MM.1S (cell line): ENCODE results near the gene LRRD1.

Experiments used
- DNase-seq: peaks from one replicate; pipeline ENCODE4 v3.0.0-alpha.2; 2015
- H2AFZ ChIP-seq: fragments of 300-600 bp; sonication (generic); 2 replicates; pipeline ENCODE4 v1.6.0; 2016; ENCODE audit warnings: antibody characterized with exemption, low read length
- H3F3A ChIP-seq: fragments of 300-600 bp; sonication (generic); 2 replicates; pipeline ENCODE4 v1.6.1; 2016; ENCODE audit warnings: mild to moderate bottlenecking, antibody characterized with exemption, low read length, moderate library complexity, mixed read lengths; ENCODE audit not compliant: insufficient read depth
- H3K27ac ChIP-seq: fragments of 300-600 bp; sonication (generic); 2 replicates; pipeline ENCODE4 v1.5.1; 2016; ENCODE audit warnings: mild to moderate bottlenecking, low read length
- H3K27me3 ChIP-seq: fragments of 300-600 bp; sonication (generic); replicated peaks from 2 replicates; pipeline ENCODE4 v1.6.0; 2016; ENCODE audit warnings: low read length; ENCODE audit not compliant: insufficient read depth
- H3K36me3 ChIP-seq: fragments of 300-600 bp; sonication (generic); replicated peaks from 2 replicates; pipeline ENCODE4 v1.6.1; 2016; ENCODE audit warnings: mild to moderate bottlenecking, low read length, mixed read lengths; ENCODE audit not compliant: insufficient read depth
- H3K4me1 ChIP-seq: fragments of 300-600 bp; sonication (generic); 2 replicates; pipeline ENCODE4 v1.6.1; 2016; ENCODE audit warnings: low read length, mixed read lengths
- H3K4me2 ChIP-seq: fragments of 300-600 bp; sonication (generic); 2 replicates; pipeline ENCODE4 v1.6.0; 2016; ENCODE audit warnings: low read depth, low read length
- H3K4me3 ChIP-seq: fragments of 300-600 bp; sonication (generic); 2 replicates; pipeline ENCODE4 v1.5.1; 2016; ENCODE audit warnings: low read length, mixed read lengths
- H3K79me2 ChIP-seq: fragments of 300-600 bp; sonication (generic); 2 replicates; pipeline ENCODE4 v1.6.1; 2016; ENCODE audit warnings: mixed run types, low read length, mixed read lengths
- H3K9ac ChIP-seq: fragments of 300-600 bp; sonication (generic); 2 replicates; pipeline ENCODE4 v1.6.1; 2016; ENCODE audit warnings: low read length, mixed read lengths
- H3K9me2 ChIP-seq: fragments of 300-600 bp; sonication (generic); replicated peaks from 2 replicates; pipeline ENCODE4 v1.6.1; 2016; ENCODE audit warnings: mild to moderate bottlenecking, low read length, mixed read lengths; ENCODE audit not compliant: insufficient read depth
- H3K9me3 ChIP-seq: fragments of 300-600 bp; sonication (generic); replicated peaks from 2 replicates; pipeline ENCODE4 v1.6.1; 2016; ENCODE audit warnings: mild to moderate bottlenecking, low read length, mixed read lengths; ENCODE audit not compliant: insufficient read depth
- H4K20me1 ChIP-seq: fragments of 300-600 bp; sonication (generic); 2 replicates; pipeline ENCODE4 v1.6.1; 2016; ENCODE audit warnings: mild to moderate bottlenecking, low read length, moderate library complexity, mixed read lengths; ENCODE audit not compliant: insufficient read depth
- EZH2 ChIP-seq: fragments of 300-600 bp; sonication (generic); optimal IDR thresholded peaks from 2 replicates; pipeline ENCODE3; 2017; ENCODE audit warnings: low read depth, mild to moderate bottlenecking, antibody characterized with exemption, low read length, mixed read lengths
- EZH2phosphoT487 ChIP-seq: fragments of 300-600 bp; sonication (generic); IDR thresholded peaks from 2 replicates; pipeline ENCODE4 v1.6.1; 2018; ENCODE audit warnings: antibody characterized with exemption, low read length
- TF ChIP-seq, protein P1 (sequence below): fragments of 300-600 bp; sonication (generic); IDR thresholded peaks from 2 replicates; pipeline ENCODE4 v1.5.1; 2016; ENCODE audit warnings: antibody characterized with exemption, low read length, mixed read lengths

Gene LRRD1

DNA sequence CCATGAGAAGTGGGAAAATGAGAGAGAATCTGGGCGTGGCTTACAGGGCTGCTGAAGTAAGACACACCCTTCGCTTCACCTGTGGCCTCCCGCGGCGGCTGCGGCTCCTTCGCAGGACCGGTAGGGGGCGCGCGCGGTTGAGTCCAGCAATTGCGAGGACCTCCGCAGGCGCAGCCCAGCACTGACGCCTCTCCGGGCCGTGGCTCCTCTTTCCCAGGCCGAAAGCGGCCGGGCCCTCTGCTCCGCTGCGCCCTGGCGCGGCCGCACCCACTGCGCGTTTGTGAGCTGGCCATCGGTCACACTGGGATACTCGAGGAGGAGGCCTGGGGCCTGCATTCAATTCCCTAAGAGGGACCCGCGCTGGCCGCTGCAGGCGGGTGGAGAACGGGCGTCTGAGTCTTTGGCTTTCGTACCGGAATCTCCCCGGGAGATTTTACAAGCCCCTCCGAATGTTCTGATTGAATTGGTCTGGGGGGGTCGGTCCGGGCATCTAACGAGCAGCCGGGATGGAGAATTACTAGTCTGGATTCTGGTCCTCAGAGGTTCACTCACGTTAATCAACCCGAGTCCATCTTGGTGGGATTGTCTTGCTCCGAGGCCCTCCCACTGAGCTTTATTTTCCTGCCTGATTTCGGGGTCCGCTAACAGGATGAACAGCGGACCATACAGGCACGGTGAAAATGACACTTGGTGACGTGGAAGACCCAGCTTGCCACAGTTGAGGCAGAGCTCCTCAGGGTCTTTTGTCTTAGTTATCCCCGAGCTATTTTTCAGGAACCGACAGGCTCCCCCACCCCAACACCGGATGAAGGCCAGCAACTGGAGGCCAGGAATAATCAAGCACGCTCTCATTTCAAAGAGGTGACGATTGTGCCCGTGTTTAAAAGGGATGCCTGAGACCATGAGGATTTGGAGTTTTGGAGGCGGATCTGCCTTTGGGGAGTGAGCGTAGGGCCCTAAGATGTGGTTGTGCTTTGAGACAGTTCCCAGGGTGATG lies at the start of gene LRRD1:
LRRD1 (minus strand) TSS at position 215 of the 997 bp plus-strand sequence. CDS start 13,940 bp downstream, outside the sequence.
- no peaks in the 10 kb centered on the region for H3K27me3 ChIP-seq
- no peaks in the 10 kb centered on the region for H3F3A ChIP-seq
- no peaks in the 10 kb centered on the region for H3K4me1 ChIP-seq
- H3K4me2 ChIP-seq: peak within 1 kb of the TSS; percentile 88
- TF ChIP-seq EZH2phosphoT487: no peak
- TF ChIP-seq, protein P1, sequence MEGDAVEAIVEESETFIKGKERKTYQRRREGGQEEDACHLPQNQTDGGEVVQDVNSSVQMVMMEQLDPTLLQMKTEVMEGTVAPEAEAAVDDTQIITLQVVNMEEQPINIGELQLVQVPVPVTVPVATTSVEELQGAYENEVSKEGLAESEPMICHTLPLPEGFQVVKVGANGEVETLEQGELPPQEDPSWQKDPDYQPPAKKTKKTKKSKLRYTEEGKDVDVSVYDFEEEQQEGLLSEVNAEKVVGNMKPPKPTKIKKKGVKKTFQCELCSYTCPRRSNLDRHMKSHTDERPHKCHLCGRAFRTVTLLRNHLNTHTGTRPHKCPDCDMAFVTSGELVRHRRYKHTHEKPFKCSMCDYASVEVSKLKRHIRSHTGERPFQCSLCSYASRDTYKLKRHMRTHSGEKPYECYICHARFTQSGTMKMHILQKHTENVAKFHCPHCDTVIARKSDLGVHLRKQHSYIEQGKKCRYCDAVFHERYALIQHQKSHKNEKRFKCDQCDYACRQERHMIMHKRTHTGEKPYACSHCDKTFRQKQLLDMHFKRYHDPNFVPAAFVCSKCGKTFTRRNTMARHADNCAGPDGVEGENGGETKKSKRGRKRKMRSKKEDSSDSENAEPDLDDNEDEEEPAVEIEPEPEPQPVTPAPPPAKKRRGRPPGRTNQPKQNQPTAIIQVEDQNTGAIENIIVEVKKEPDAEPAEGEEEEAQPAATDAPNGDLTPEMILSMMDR: peak; percentile 94
- TF ChIP-seq EZH2: no peak
- peak within 1 kb of the TSS; percentile 62 for H3K4me3 ChIP-seq
- no peaks in the 10 kb centered on the region for H3K36me3 ChIP-seq
- no peaks in the 10 kb centered on the region for H3K9me2 ChIP-seq
- peak; percentile 88 for DNase-seq
- no peaks in the 10 kb centered on the region for H3K9me3 ChIP-seq
- H3K9ac ChIP-seq: peak within 1 kb of the TSS; percentile 46; the same call in 1 of the 2 replicates
- H2AFZ ChIP-seq: peak within 1 kb of the TSS; percentile 83
- no peak within 1 kb of the TSS for H3K27ac ChIP-seq
- no peaks in the 10 kb centered on the region for H3K79me2 ChIP-seq
- no peaks in the 10 kb centered on the region for H4K20me1 ChIP-seq

DNA sequence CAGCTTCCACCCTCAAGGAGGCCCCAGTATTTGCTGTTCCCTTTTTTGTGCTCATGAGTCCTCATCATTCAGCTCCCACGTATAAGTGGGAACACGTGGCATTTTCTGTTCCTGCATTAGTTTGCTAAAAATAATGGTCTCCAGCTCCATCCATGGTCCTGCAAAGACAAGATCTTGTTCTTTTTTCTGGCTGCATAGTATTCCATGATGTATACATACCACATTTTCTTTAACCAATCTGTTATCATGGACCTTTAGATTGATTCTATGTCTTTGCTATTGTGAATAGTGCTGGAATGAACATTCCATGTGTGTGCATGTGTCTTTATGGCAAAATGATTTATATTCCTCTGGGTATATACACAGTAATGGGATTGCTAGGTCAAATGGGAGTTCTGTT lies 49.8 kb upstream of the LRRD1 start:
- H3K36me3 ChIP-seq: no peaks in the 10 kb centered on the region; the same call in 1 of the 2 replicates

DNA sequence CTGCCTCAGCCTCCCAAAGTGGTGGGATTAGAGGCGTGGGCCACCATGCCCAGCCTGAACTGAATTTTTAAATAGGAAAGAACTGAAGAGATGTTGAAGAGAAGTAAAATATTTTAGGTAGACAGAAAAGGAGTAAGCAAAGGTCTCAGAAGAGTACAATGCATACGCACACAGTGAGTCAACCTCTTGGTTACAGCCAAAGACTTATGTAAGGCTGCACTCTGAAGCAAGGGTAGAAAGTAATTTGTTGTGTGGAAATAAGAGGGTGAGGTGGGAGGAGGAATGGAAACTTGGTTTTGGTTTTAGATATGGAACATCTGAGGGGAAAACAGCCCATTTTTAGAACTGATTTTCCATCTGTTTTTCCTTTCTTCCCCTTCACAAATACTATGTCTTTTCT lies 49.2 kb upstream of the LRRD1 start:
- Histone ChIP-seq H3K36me3 (no peaks in the 10 kb centered on the region; the same call in 1 of the 2 replicates), H3K9me3 (no peaks in the 10 kb centered on the region), H3K4me3 (no peak overlapping the region), H2AFZ (no peak overlapping the region), H3K9ac (no peak overlapping the region), H3K79me2 (no peaks in the 10 kb centered on the region), H3K27ac (no peak overlapping the region), H3K4me1 (no peaks in the 10 kb centered on the region), H3K4me2 (no peak overlapping the region), H4K20me1 (no peaks in the 10 kb centered on the region), H3F3A (no peaks in the 10 kb centered on the region), H3K9me2 (no peaks in the 10 kb centered on the region), H3K27me3 (no peaks in the 10 kb centered on the region)
- no peak for DNase-seq
- no peak for TF ChIP-seq EZH2phosphoT487
- no peak for TF ChIP-seq EZH2
- TF ChIP-seq, protein P1: no peak

More for the DNA sequence above, 49.8 kb upstream of the LRRD1 start:
- Histone ChIP-seq H3K79me2 (no peaks in the 10 kb centered on the region), H3K9me3 (no peaks in the 10 kb centered on the region), H3F3A (no peaks in the 10 kb centered on the region), H3K4me2 (no peak overlapping the region), H3K9me2 (no peaks in the 10 kb centered on the region), H3K4me3 (no peak overlapping the region), H3K9ac (no peak overlapping the region), H4K20me1 (no peaks in the 10 kb centered on the region), H3K4me1 (no peaks in the 10 kb centered on the region), H3K27ac (no peak overlapping the region), H2AFZ (no peak overlapping the region), H3K27me3 (no peaks in the 10 kb centered on the region)
- DNase-seq: no peak
- TF ChIP-seq, protein P1: no peak
- TF ChIP-seq EZH2phosphoT487 (no peak), EZH2 (no peak)
